ENCODE results near the gene POLR2J. TPM values are rescaled to one million over a fixed set of nuclear protein-coding genes. Genes with fewer than 3 reads are reported as not detected.
A peak's percentile ranks its signal among the peaks of the same experiment; 100 is the strongest.
"Not testable (repeated sequence)": the region's sequence is repeated elsewhere in the genome, so short reads cannot be mapped to it uniquely, and the experiment has no call there.

POLR2J gene
- total and polyA plus RNA-seq, 2 experiments from 2014 or later = 32.2 to 167 TPM

DNA sequence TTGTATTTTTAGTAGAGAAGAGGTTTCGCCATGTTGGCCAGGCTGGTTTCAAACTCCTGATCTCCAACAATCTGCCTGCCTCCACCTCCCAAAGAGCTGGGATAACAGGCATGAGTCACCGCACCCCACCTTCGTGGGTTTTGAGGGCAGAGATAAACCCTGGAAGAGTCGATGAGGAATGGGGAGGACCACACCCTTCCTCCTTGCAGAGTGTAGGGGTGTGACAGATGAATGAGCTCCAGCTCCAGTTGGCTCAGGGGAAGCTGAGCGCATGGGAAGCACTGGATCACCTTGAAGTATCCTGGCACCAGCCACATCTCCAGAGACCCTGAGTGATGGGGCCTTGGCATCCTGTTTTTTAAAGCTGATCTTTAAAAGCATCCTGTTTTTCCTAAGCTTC is 5.6 kb upstream of the POLR2J start:
- H3K27ac Mint-ChIP-seq; H3K4me1 Mint-ChIP-seq; H3K9me2 ChIP-seq (ENCODE audit: insufficient read depth); H3K79me2 ChIP-seq (replicated peaks; ENCODE audit: insufficient read depth); H3K4me3 ChIP-seq; H3K27me3 ChIP-seq (ENCODE audit: insufficient read depth); DNase-seq (ENCODE audit: low spot score); H3K36me3 ChIP-seq (ENCODE audit: insufficient read depth); H3K4me3 Mint-ChIP-seq; H4K20me1 ChIP-seq (replicated peaks; ENCODE audit: insufficient read depth); H3K9me3 Mint-ChIP-seq; H3K4me2 ChIP-seq; H2AFZ ChIP-seq; H3K27me3 Mint-ChIP-seq (ENCODE audit: insufficient read depth, low read depth, poor library complexity); ATAC-seq; H3K4me1 ChIP-seq (ENCODE audit: insufficient read depth); H3K27ac ChIP-seq (ENCODE audit: low read depth); H3F3A ChIP-seq (replicated peaks; ENCODE audit: low read depth); H3K36me3 Mint-ChIP-seq (ENCODE audit: low read depth): not testable (repeated sequence)

- DNase-seq (ENCODE audit: low spot score); H3K4me1 ChIP-seq (ENCODE audit: insufficient read depth); ATAC-seq; H3K27me3 ChIP-seq (ENCODE audit: insufficient read depth); H3F3A ChIP-seq (replicated peaks; ENCODE audit: low read depth); H3K36me3 Mint-ChIP-seq (ENCODE audit: low read depth); H4K20me1 ChIP-seq (replicated peaks; ENCODE audit: insufficient read depth); H3K36me3 ChIP-seq (ENCODE audit: insufficient read depth); H3K4me3 Mint-ChIP-seq; H3K4me2 ChIP-seq; H3K4me1 Mint-ChIP-seq; H2AFZ ChIP-seq; H3K9me3 Mint-ChIP-seq; H3K79me2 ChIP-seq (replicated peaks; ENCODE audit: insufficient read depth); H3K4me3 ChIP-seq; H3K9me2 ChIP-seq (ENCODE audit: insufficient read depth); H3K27me3 Mint-ChIP-seq (ENCODE audit: insufficient read depth, low read depth, poor library complexity); H3K27ac ChIP-seq (ENCODE audit: low read depth); H3K27ac Mint-ChIP-seq: not testable (repeated sequence)
Observed at GRCh38 chr7:102481962-102482361, 3.2 kb upstream of the POLR2J start.

DNA sequence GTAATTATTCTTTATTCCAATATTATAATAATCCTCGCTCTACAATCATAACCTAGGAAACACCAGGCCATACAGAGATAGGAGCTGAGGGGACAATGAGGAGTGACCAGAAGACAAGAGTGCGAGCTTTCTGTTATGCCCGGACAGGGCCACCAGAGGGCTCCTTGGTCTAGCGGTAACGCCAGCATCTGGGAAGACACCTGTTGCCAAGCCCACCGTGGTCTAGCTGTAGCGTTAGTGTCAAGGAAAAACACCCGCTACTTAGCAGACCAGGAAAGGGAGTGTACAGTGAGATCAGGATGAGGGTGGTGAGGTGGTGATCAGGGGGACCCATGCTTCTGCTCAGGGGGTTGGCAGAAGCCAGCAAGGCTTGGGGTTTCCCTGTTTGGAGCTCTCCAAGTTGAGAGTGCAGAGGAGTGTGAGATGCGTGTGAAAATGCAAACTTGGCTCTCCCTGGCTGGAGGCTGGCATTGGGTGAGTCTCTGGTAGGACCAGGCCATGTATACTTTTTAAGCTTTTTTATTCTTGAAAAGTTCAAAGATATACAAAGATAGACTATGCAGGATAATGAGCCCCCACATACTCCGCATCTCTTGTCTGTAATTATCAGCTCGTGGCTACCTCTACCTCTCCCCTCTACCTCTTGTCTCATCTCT is 1.4 kb upstream of the POLR2J start:
- H3K4me3 ChIP-seq; H3K27ac Mint-ChIP-seq; H2AFZ ChIP-seq; DNase-seq (ENCODE audit: low spot score); H3K27me3 ChIP-seq (ENCODE audit: insufficient read depth); H3K36me3 Mint-ChIP-seq (ENCODE audit: low read depth); H3K9me2 ChIP-seq (ENCODE audit: insufficient read depth); H3K79me2 ChIP-seq (replicated peaks; ENCODE audit: insufficient read depth); H4K20me1 ChIP-seq (replicated peaks; ENCODE audit: insufficient read depth); H3K36me3 ChIP-seq (ENCODE audit: insufficient read depth); H3K27me3 Mint-ChIP-seq (ENCODE audit: insufficient read depth, low read depth, poor library complexity); H3K4me1 Mint-ChIP-seq; H3F3A ChIP-seq (replicated peaks; ENCODE audit: low read depth); H3K4me1 ChIP-seq (ENCODE audit: insufficient read depth); H3K27ac ChIP-seq (ENCODE audit: low read depth); H3K9me3 Mint-ChIP-seq; H3K4me2 ChIP-seq: not testable (repeated sequence)
- peak; percentile 55 to 67 for TF ChIP-seq CTCF (conservative IDR thresholded peaks at IDR 0.05; ENCODE audit: low read depth in 2 of 2)
- H3K4me3 Mint-ChIP-seq = peak overlapping the region; percentile 48; the same call in 1 of the 3 replicates
- peak; percentile 21 for ATAC-seq

- H3K9me3 Mint-ChIP-seq; H2AFZ ChIP-seq; H3K4me1 ChIP-seq (ENCODE audit: insufficient read depth); H4K20me1 ChIP-seq (replicated peaks; ENCODE audit: insufficient read depth); H3K4me2 ChIP-seq; H3K4me3 ChIP-seq; H3K27me3 Mint-ChIP-seq (ENCODE audit: insufficient read depth, low read depth, poor library complexity); H3F3A ChIP-seq (replicated peaks; ENCODE audit: low read depth); H3K79me2 ChIP-seq (replicated peaks; ENCODE audit: insufficient read depth); H3K36me3 ChIP-seq (ENCODE audit: insufficient read depth); H3K27ac Mint-ChIP-seq; H3K4me3 Mint-ChIP-seq; H3K27ac ChIP-seq (ENCODE audit: low read depth); H3K36me3 Mint-ChIP-seq (ENCODE audit: low read depth); DNase-seq (ENCODE audit: low spot score); H3K9me2 ChIP-seq (ENCODE audit: insufficient read depth); H3K27me3 ChIP-seq (ENCODE audit: insufficient read depth); H3K4me1 Mint-ChIP-seq: not testable (repeated sequence)
- peak; percentile 47 for ATAC-seq
Observed at GRCh38 chr7:102479209-102479584, 475 bp upstream of the POLR2J start.

DNA sequence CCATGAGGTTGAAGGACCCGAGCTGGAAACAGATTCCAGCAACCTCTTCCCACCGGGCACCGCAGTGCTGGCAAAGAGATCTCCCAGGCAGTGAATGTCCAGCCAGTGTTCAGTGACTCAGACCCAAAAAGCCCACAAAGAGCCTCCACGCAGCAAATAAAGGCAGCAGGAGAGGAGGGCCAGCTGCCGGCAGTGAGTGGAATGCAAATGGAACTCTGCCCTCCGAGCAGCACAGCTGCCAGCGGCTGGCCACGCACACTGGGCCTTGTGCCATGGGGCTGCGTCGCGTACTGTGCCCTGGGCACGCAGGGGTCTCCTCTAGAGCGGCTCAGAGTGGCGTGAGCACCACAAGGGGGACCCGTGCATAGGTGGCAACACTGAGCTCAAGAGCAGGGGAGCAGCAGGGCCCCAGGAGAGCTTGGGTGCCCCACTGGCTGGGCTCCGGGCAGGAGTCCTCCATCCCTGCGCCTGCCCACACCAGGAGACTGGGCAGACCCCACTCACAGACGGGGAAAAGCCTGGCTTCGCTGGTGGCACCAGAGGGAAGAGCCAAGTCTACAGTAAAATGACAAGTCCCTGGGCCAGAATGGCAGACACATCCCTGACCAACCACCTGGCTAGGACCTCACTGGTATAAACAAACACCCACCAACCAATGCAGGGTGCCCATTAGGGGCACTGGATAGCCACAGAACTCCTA is 3.8 kb downstream of the POLR2J start:
- H3K4me3 ChIP-seq, H3K27ac Mint-ChIP-seq: not testable (repeated sequence)

DNA sequence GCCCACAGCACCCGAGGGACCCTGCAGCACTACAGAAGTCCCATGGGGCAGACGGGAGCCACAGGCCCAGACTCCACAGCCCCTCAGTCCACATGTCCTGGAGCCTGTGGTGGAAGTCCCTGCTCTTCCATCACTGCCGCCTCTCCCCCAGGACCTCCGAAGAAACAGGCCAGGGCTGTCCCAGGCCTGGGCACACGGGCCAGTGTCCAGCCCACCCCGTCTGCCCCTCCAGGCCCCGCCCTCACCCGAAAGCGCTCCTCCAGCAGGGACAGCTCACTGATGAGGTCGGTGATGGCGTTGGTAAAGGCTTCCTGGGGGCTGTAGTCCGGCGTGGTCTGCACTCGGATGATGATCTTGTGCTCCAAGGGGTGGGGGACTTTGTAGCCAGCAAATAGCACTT is 4.6 kb downstream of the POLR2J start:
- not testable (repeated sequence) for H3K27me3 ChIP-seq (ENCODE audit: insufficient read depth); H3K36me3 ChIP-seq (ENCODE audit: insufficient read depth); H3K4me3 ChIP-seq; H2AFZ ChIP-seq; H3K4me1 Mint-ChIP-seq; H3K27ac Mint-ChIP-seq; ATAC-seq; DNase-seq (ENCODE audit: low spot score); H3F3A ChIP-seq (replicated peaks; ENCODE audit: low read depth); H3K9me2 ChIP-seq (ENCODE audit: insufficient read depth); H3K27ac ChIP-seq (ENCODE audit: low read depth); H3K4me2 ChIP-seq; H3K4me3 Mint-ChIP-seq; H3K79me2 ChIP-seq (replicated peaks; ENCODE audit: insufficient read depth); H4K20me1 ChIP-seq (replicated peaks; ENCODE audit: insufficient read depth); H3K9me3 Mint-ChIP-seq; H3K4me1 ChIP-seq (ENCODE audit: insufficient read depth)
- H3K36me3 Mint-ChIP-seq (ENCODE audit: low read depth) = peaks cover 13% of the 10 kb centered on the region
- peaks cover 13% of the 10 kb centered on the region for H3K27me3 Mint-ChIP-seq (ENCODE audit: insufficient read depth, low read depth, poor library complexity)

More for the DNA sequence above, 3.8 kb downstream of the POLR2J start:
- Mint-ChIP-seq H3K36me3 (ENCODE audit: low read depth) (peaks cover 13% of the 10 kb centered on the region; the same call in 2 of the 3 replicates), H3K27me3 (ENCODE audit: insufficient read depth, low read depth, poor library complexity) (peaks cover 13% of the 10 kb centered on the region)
- not testable (repeated sequence) for H3K4me2 ChIP-seq; ATAC-seq; H3K9me2 ChIP-seq (ENCODE audit: insufficient read depth); H3K79me2 ChIP-seq (replicated peaks; ENCODE audit: insufficient read depth); H3K36me3 ChIP-seq (ENCODE audit: insufficient read depth); H3K27me3 ChIP-seq (ENCODE audit: insufficient read depth); DNase-seq (ENCODE audit: low spot score); H2AFZ ChIP-seq; H3K9me3 Mint-ChIP-seq; H4K20me1 ChIP-seq (replicated peaks; ENCODE audit: insufficient read depth); H3K4me1 Mint-ChIP-seq; H3F3A ChIP-seq (replicated peaks; ENCODE audit: low read depth); H3K4me1 ChIP-seq (ENCODE audit: insufficient read depth); H3K4me3 Mint-ChIP-seq; H3K27ac ChIP-seq (ENCODE audit: low read depth)
